Mucosa of stomach (tissue), 1 donor: ENCODE measurements around the gene PRDX2.

Experiments
- H3K27me3 ChIP-seq: one replicate; pipeline ENCODE4 v1.7.0; 2013; ENCODE audit warnings: mild to moderate bottlenecking, low read length; ENCODE audit not compliant: control insufficient read depth, insufficient read depth
- H3K36me3 ChIP-seq: one replicate; pipeline ENCODE4 v1.7.0; 2013; ENCODE audit warnings: low read length; ENCODE audit not compliant: control insufficient read depth, insufficient read depth
- H3K4me1 ChIP-seq: one replicate; pipeline ENCODE4 v1.7.0; 2013; ENCODE audit warnings: mild to moderate bottlenecking, low read length; ENCODE audit not compliant: control insufficient read depth, insufficient read depth
- H3K4me3 ChIP-seq: one replicate; pipeline ENCODE4 v1.7.0; 2013; ENCODE audit warnings: low read length
- H3K9ac ChIP-seq: one replicate; pipeline ENCODE4 v1.7.0; 2013; ENCODE audit warnings: mild to moderate bottlenecking, low read length, moderate library complexity
- H3K9me3 ChIP-seq: one replicate; pipeline ENCODE4 v1.7.0; 2013; ENCODE audit warnings: mild to moderate bottlenecking, low read length, moderate library complexity; ENCODE audit not compliant: control insufficient read depth
- donor health status: Pancreatic carcinoma.

Gene PRDX2

DNA sequence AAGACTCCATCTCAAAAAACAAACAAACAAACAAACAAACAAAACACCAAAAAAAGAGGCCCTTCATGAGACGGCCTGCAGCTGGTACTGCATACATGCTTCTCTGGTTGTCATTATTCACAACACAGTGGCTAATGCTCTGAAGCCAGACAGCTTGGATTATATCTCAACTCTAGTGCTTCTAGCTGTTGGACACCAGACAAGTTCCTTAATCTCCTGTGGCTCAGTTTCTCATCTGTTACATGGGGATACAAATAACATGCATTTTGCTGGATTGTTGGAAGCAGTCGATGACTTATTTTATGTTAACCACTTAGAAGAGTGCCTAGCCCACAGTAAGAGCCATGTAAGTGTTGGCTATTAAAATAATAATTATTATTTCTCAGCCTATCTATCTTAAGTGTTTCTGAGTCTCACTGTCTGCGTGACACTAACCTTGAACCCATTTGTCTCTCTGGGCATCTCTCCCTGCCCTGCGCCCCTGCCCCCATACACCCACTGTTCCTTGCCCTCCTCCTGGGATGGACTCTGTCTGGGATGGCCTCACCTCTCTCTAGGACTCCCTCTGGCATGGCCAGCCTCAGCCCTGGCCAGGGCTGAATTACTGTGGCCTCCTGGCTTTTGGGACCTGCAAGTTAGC lies 13.4 kb downstream of the PRDX2 start:
- H3K36me3 ChIP-seq = no peaks in the 10 kb centered on the region
- H3K27me3 ChIP-seq = no peaks in the 10 kb centered on the region
- peaks cover 72% of the 10 kb centered on the region for H3K4me1 ChIP-seq
- H3K4me3 ChIP-seq = peak overlapping the region; percentile 53
- no peaks in the 10 kb centered on the region for H3K9me3 ChIP-seq
- peak overlapping the region; percentile 90 for H3K9ac ChIP-seq

DNA sequence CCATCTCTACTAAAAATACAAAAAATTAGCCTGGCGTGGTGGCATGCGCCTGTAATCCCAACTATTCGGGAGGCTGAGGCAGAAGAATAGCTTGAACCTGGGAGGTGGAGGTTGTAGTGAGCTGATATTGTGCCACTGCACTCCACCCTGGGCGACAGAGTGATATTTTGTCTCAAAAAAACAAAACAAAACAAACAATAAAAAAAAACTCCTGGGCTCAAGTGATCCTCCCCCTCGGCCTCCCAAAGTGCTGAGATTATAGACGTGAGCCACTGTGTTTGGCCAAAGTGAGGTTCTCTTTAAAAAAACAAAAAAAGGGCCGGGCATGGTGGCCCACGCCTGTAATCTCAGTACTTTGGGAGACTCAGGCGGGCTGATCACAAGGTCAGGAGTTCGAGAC lies 14.1 kb downstream of the PRDX2 start:
- peak overlapping the region; percentile 81 for H3K9ac ChIP-seq
- H3K4me3 ChIP-seq = no peak overlapping the region
- peaks cover 78% of the 10 kb centered on the region for H3K4me1 ChIP-seq
- no peaks in the 10 kb centered on the region for H3K27me3 ChIP-seq
- no peaks in the 10 kb centered on the region for H3K36me3 ChIP-seq
- no peaks in the 10 kb centered on the region for H3K9me3 ChIP-seq

DNA sequence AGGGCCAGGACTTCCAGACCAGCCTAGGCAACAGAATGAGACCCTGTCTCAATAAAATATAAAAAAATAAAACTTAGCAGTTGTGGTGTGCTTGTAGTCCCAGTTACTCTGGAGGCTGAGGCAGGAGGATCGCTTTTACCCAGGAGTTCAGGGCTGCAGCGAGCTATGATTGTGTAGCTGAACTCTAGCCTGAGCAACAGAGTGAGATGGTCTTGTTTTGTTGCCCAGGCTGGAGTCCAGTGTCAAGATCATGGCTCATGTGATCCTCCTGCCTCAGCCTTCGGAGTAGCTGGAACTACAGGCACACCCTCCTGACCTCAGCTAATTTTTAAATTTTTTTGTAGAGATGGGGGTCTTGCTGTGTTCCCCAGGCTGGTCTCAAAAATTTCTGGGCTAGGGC lies 14.6 kb downstream of the PRDX2 start:
- Histone ChIP-seq H3K9me3 (no peaks in the 10 kb centered on the region), H3K27me3 (no peaks in the 10 kb centered on the region), H3K36me3 (no peaks in the 10 kb centered on the region), H3K4me3 (no peak overlapping the region), H3K4me1 (peaks cover 83% of the 10 kb centered on the region), H3K9ac (peak overlapping the region; percentile 81)

DNA sequence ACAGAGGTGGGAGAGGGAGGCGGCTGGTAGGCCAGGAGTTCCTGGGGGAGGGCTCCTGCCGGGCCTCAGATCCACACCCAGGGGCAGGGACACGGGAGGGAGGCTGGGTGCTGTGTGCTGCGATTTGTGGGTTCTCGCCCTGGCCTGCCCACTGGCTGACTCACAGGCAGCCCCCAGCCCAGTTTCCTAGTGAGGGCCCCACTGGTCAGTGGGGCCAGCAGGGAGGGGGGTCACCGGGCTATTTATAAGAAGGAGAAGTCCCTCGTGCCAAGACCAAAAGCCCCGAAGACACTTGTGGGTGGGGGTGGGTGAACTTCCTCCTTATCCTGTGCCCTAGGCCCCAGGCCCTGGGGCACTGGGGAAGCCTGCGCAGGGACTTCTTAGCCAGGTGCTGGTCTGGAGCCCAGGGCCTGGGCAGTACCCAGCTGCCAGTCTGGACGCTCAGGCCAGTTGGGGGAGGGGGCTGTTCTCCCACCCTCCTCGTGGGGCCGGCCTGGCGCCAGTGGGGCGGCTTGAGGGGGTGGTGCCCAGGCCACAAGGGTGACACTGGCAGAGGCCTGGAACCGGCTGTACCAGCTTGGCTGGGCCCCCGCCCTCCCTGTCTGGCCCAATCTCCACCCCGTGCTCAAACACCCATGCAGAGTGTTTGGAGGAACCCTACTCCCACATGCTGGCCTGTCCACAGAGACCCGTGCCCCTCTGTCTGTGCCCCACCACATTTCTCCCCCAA lies 15.3 kb downstream of the PRDX2 start:
- Histone ChIP-seq H3K36me3 (no peaks in the 10 kb centered on the region), H3K9ac (peak overlapping the region; percentile 81), H3K9me3 (no peaks in the 10 kb centered on the region), H3K4me1 (peaks cover 88% of the 10 kb centered on the region), H3K27me3 (no peaks in the 10 kb centered on the region), H3K4me3 (peak overlapping the region; percentile 20)

DNA sequence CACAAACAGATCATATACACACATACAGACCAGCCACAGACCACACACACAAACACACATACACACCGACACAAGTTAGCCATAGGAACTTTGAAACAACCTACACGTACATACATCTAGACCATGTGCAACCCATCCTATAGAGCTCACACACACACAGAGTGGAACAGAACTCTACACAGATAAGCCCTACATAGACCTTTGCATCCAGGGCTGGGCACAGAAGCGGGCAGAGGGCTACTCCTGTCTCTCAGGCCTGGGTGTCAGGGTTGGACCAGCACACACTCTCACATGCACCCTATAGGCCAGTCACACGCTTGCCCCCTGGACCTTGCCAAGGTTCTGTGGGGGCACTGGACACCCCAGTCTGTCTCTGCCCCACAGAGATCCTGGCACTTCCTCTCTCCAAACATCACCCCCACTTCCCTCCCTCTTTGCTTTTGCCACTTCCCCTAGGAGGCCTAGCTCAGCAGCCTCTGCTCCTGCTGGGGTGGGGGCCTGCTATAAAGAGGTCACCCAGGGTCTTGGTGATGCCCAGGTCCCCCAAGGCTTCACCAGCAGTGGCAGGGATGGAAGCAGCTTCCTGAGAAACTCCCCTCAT lies 16.1 kb downstream of the PRDX2 start:
- peak overlapping the region; percentile 81 for H3K9ac ChIP-seq

DNA sequence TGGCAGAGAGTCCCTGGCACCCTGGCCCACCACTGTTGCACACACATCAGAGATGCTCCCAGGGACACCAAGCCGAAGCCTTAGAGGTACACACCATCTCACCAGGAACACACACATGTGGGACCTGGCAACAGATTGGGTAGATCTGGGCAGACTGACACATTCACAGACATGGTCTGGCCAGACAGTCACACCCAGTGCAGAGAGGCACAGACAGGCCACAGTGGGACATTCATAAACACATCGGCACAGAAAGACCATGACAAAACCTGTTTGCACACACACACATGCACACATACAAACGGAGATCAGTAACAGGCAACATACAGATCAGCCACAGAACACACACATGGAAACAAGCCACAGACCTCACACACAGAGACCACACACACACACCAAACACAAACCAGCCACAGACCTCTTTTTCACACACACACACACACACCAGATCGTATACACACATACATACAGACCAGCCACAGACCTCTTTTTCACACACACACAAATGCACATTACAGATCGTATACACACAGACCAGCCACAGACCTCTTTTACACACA lies 16.6 kb downstream of the PRDX2 start:
- no peak overlapping the region for H3K4me3 ChIP-seq
- peaks cover 79% of the 10 kb centered on the region for H3K4me1 ChIP-seq
- no peaks in the 10 kb centered on the region for H3K27me3 ChIP-seq
- H3K9ac ChIP-seq = peak overlapping the region; percentile 81
- H3K36me3 ChIP-seq = no peaks in the 10 kb centered on the region
- no peaks in the 10 kb centered on the region for H3K9me3 ChIP-seq

More for the DNA sequence above, 16.1 kb downstream of the PRDX2 start:
- H3K9me3 ChIP-seq = no peaks in the 10 kb centered on the region
- H3K4me3 ChIP-seq = peak overlapping the region; percentile 20
- H3K36me3 ChIP-seq = no peaks in the 10 kb centered on the region
- peaks cover 82% of the 10 kb centered on the region for H3K4me1 ChIP-seq
- H3K27me3 ChIP-seq = no peaks in the 10 kb centered on the region

DNA sequence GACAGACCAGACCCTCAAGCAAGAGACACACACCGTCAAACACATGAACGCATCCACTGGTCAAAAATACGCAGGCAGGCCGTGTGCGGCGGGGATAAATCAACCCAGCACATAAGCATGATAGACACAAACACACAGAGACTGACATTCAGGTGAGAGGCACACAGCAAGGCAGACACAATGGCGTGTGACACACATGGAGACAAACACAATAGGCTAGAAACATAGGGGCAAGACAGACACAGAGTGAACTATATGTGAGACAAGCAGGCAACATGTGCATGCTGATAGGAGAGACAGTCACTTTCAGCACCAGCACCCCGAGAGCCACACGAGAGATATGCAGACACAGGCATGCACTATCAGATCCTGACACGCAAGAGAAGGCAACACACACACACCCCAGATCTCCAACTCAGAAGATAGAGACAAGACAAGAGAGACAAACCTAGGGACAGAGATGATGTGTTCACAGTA lies 17.2 kb downstream of the PRDX2 start:
- H3K9ac ChIP-seq = no peak overlapping the region
- H3K27me3 ChIP-seq = no peaks in the 10 kb centered on the region
- H3K4me3 ChIP-seq = no peak overlapping the region
- no peaks in the 10 kb centered on the region for H3K9me3 ChIP-seq
- peaks cover 82% of the 10 kb centered on the region for H3K4me1 ChIP-seq
- H3K36me3 ChIP-seq = no peaks in the 10 kb centered on the region

DNA sequence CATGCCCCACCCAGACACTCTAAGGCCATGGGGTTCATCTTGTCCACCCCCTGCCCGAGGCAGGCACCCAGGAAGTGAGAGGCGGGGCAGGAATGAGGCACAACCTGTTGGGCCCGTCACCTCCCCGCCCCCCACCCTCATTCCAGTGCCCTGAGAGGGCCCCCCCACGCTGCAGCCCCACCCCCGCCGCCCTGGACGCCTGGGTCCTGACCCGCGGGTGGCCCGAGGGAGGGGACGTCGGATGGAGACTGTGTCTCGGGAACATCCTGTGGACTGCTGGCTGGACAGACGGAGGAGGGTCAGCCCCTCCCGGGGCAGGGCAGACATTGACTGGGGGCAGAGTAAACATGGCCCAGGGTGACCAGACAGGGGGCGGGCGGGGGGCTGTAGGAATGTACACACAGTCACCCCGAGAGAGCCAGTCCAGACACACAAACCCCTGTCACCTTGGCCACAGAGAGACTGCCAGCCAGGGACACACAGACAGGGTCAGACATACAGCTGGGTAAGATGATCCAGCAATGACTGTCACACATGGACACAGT lies 17.7 kb downstream of the PRDX2 start:
- Histone ChIP-seq H3K4me1 (peaks cover 83% of the 10 kb centered on the region), H3K9ac (peak overlapping the region; percentile 67)

DNA sequence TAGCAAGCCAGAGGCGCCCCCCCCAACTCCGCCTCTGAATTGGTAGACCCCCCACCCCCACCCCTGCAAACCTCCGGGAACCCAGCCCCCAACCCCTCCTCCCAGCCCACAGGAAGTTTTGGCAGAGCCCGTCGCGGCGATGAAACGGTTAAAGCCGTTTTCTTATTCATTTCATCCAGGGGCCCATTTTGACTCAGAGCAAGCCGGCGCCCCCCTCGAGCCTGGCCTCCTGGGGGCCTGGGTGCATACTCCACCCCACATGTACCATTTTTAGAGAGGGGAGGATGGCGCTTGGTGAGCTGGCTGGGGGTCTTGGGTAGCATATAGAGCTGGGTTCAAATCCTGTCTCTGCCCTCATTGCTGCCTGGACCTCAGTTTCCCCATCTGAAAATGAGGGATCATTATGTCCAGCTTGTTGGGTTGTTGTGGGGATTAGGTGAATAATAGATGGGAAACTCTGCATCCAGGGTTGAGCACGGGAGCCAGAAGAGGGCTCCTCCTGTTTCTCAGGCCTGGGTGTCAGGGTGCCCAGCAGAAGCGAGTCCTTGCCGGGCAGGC lies 18.2 kb downstream of the PRDX2 start:
- Histone ChIP-seq H3K4me1 (peaks cover 83% of the 10 kb centered on the region), H3K27me3 (no peaks in the 10 kb centered on the region), H3K4me3 (no peak overlapping the region), H3K9ac (peak overlapping the region; percentile 67), H3K36me3 (no peaks in the 10 kb centered on the region), H3K9me3 (no peaks in the 10 kb centered on the region)

More for the DNA sequence above, 17.7 kb downstream of the PRDX2 start:
- H3K4me3 ChIP-seq = no peak overlapping the region
- H3K36me3 ChIP-seq = no peaks in the 10 kb centered on the region
- H3K27me3 ChIP-seq = no peaks in the 10 kb centered on the region
- no peaks in the 10 kb centered on the region for H3K9me3 ChIP-seq

DNA sequence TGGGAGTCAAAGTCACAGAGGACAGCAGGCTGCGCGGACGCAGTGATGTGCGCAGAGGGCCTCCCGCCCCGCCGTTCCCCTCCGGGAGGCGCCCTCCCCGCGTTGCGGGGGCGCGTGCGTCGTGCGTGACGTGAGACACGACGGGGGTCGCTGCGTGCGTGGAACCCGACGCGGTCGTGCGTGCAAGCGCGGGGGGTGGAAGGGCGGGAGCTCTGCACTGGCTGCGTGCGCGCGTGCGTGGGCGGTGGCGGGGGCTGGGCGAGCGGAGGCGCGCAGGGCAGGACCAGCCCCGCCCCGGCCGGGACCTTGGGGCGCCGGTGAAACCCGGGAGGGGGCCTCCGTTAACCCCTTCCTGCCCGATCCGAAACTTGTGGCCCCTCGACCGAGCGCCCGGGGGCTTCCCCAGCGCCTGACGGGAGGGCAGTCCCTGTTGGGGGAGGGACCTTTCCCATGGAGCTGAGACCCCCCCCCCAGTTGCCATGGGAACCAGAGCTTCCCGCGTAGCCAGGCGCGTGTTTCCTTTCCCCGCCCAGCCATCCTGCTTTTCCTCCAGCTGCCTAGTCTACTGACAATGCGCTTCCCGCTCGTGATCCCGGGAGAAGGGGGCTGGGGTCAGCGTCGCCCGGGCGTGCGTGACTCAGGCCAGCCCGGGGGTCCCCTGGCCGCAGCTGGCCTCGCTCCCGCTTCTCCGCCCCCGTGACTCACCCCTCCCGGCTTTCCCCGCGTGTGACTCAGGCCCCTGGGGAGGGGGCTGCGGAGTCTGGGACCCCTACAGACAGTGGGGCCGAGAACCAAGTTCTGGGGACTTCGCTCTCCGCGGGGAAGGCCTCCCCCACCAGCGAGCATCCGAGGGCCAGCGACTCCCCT lies 18.9 kb downstream of the PRDX2 start:
- H3K4me1 ChIP-seq = peaks cover 82% of the 10 kb centered on the region
- no peaks in the 10 kb centered on the region for H3K9me3 ChIP-seq
- H3K27me3 ChIP-seq = no peaks in the 10 kb centered on the region
- H3K9ac ChIP-seq = peak overlapping the region; percentile 67
- peak overlapping the region; percentile 31 for H3K4me3 ChIP-seq
- H3K36me3 ChIP-seq = no peaks in the 10 kb centered on the region

DNA sequence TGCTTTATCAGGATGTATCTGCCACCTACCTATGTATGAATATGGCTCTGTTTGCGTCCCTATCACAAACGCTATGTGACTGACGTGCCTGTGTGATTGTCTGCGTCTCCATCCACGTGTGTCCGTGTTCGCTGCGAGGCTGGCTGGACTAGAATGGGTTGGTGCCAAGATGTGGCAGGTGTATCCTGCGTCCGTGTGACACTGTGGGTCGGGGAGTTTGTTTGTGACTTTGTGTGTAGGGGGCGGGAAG lies 19.5 kb downstream of the PRDX2 start:
- H3K9me3 ChIP-seq = no peaks in the 10 kb centered on the region
- no peaks in the 10 kb centered on the region for H3K27me3 ChIP-seq
- peaks cover 76% of the 10 kb centered on the region for H3K4me1 ChIP-seq
- H3K36me3 ChIP-seq = no peaks in the 10 kb centered on the region
- peak overlapping the region; percentile 67 for H3K9ac ChIP-seq
- H3K4me3 ChIP-seq = no peak overlapping the region
